Stimulated activated CD8-positive, alpha-beta memory T cell treated with anti-CD3 and anti-CD28 coated beads, Interleukin-4, amount 100 ng/mL, for 48 hours (primary cell): ENCODE data around the gene EML2.

Experiments
- DNase-seq: peaks from one replicate; pipeline ENCODE4 v3.0.0-alpha.2; 2020

Gene EML2

DNA sequence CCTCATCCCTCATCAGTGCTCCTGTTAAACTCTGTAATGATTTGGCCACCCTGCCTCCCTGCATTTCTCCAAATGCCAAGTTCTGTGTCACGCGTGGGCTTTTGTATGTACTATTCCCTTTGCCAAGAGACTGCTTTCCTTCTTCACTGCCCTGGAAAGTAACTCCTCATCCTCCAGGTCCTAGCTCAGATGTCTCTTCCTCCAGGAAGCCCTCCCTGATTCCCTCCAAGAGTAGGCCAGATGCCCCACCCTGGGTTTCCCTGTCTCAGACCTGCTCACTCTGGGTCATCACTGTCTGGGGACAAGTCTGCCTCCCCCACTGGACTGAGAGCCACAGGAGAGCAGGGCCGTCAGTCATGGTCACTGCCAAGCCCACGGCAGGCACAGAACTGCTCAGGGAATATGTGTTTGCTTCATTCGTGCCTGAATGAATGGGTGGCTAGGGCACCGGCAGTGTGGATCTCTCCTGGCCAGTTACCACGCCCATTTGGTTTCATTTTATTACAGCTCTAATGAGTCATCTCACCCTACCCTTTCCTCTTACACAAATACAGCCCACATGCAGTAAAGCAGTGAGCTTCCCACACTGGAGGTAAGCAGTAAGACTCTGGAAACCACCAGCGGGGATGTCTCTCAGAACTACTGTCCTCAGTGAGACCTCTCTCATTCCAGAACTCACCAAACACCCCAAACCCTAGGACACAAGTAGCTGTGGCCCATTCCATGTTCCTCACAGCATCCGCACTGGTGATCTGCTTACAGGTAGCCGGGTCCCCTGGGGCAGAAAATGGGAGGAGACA lies 25.1 kb downstream of the EML2 start:
- peak; percentile 64 for DNase-seq

DNA sequence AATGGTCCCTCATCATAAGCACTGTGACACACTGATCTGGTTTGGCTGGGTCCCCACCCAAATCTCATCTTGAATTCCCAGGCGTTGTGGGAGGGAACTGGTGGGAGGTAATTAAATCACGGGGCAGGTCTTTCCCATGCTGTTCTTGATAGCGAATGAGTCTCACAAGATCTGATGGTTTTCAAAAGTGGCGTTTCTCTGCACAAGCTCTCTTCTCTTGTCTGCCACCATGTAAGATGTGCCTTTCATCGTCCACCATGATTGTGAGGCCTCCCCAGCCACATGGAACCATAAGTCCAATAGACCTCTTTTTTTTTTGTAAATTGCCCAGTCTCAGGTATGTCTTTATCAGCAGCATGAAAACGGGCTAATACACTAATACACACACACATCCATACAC lies 30.2 kb downstream of the EML2 start:
- no peak for DNase-seq

DNA sequence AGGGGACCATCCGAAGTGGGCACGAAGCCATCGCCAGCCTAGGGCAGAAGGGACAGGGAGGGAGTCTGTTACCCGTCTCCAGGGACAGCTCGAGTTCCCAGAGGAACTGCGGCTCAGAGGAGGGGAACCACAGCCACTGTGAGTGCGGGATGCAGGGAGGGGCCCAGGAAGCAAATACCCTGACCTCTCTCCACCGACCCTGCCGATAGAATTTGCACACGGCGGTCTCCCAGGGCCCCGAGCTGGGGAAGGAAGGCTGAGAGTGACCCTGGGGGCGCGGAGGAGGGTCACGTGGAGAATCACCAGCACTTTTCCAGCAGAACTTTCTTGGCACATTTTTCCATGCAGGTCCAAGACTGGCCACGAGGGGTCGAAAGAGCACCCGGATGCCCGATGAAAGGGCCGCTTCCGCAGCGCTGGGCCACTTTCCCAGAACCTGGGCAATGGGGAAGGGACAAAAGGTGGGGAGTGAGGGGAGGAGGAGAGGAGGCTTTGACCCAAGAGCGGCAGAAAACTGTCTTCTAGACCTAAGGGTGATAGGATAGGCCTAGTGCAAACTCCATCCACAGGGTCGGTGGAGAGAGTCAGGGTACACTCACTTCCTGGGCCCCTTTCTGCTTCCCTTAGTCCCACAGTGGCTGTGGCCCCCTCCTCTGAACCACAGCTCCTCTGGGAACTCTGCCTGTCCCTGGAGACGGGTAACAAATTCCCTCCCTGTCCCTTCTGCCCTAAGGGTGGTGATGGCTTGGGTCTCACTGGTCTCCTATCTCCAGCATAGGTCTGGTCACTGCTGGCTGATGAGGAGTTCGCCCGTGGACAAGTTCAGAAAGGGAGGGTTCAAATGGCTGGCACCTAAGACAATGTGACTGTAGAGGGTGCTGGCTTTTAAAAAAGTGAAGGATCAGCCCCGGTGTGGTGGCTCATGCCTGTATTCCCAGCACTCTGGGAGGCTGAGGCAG lies 31.8 kb downstream of the EML2 start:
- peak; percentile 72 for DNase-seq

DNA sequence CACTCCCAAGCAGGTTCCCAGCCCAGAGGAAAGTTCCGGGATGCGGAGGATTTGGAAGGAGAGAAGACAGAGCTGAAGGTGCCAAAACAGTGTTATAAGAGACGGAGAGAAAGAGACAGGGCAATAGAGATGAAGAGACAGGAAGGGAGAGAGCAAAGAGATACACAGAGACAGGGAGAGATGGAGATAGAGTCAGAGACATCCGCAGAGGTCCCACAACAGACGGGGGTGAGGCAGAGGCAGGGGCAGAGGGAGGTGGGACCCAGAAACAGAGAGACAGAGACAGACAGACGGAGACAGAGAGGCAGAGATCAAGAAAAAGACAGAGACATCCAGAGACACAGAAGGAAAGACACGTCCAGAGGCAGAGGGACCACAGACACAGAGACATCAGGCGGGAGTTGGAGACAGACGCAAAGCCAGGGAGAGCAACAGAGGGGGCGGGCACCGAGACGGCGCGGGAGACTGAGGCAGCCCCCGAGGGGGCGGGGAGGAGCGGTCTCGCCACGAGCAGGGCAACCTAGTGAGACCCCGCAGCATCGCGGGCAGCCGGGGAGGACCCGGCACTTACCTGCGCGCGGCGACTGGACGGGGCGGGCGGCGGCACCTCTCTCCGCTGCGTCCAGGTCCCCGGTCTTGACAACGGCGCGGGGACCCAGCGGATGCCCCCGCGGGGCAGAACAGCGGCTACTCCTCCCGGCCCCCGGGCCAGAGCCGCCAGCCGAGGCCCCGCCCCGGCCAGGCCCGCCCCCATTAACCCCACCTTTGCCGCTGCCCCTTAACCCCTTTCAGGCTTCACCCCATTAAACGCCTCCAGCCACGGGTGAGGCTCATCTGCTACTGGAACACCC lies 37.4 kb downstream of the EML2 start, which contains the start of gene GPR4:
TSS of gene GPR4 (minus strand) at position 689 of the 851 bp plus-strand sequence. CDS start 10,346 bp downstream, outside the sequence.
- DNase-seq = no peak

DNA sequence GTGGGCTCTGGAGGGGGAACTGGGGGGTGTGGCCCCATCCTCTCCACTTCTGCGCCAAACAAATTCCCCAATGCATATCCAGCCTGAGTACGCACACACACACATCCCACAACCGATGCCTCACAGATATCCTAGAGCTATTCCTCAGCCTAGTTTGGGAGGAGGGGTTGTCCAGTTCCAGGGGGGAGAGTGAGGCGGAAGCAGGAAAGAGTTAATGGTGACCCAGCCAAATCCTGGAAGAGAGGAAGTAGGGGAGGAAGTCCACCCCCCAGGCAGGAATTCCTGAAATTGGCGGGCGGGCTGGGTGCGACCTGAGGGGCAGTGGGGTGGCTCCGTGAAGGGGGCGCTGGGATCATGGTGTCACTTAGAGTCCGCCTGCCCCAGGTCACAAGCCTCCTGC lies 38.1 kb downstream of the EML2 start:
- no peak for DNase-seq

DNA sequence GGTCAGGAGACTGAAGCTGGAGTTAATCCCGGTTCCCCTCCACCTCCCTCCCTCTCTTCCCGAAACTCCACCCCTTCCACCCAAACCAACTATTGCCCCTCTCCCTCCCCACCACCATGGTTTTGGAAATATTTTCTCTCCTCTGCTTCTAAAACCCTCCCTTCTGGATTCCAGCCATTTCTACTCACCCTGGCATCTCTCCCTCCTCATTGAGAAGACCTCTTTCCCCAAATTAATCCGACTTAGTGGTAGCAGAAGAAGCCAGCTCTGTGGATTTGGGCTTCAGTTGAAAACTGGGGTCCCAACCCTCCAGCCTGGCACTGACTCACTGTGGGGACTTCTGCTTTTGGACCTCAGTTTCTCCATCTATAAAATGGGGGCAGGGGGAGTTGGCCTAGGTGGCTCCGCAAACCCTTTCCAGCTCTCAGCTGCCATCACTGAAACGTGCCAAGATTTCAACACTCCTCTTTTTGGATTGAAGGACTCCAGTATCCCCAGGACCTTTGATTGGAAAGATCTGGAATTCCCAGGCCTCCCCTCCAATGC lies 38.8 kb downstream of the EML2 start:
- DNase-seq = no peak

DNA sequence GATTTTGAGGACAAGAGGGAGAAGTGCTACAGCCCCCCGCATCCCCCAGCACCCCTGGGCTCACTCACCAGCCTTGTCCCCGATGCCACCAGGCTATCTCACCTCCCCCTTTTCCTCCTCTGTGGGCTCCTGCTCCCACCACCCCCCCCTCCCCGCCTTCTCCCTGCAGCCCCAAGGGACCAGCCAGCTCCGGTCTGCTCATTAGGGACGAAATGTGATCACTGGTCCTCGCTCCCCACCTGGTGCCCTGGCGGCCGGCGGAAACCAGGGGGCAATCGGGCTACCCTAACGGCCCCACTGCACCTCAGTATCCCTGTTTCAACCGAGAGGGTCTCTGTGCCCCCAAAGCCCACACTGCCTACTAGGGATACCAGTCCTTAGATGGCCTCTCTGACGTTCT lies 39.9 kb downstream of the EML2 start:
- DNase-seq = no peak

DNA sequence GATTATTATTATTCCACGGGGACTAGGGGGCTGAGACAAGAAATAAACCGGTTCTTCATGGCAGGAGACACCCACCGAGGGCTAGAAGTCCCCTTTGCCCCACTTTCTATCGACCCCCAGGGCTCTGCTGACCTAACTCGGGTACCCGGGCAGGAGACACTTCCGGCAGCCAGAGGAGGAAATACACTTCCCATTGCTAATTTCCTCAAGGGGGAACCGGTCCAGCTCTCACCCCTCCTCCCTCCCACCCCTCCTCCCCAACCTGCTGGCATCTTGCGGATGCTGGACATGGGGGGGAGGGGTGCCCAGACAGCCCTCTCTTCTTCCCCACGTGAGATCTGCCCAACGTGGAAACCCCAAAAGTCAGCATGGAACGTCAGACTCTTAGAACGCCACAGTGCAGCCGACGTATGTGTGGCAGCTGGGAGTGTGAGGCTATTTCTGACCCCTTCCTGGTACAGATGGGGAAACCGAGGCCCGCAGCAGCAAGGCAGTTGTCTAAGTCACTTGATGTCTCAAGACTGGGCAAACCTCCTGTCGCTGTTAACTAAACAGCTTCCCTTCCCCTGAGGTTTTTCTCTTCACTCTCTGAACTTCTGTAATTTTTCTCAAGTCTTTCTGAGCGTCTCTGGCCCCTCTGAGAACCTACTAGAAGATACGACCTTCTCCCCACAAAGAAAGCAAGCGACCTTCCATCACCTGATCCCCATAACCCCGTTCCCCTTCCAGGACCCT lies 40.8 kb downstream of the EML2 start:
- DNase-seq = no peak

DNA sequence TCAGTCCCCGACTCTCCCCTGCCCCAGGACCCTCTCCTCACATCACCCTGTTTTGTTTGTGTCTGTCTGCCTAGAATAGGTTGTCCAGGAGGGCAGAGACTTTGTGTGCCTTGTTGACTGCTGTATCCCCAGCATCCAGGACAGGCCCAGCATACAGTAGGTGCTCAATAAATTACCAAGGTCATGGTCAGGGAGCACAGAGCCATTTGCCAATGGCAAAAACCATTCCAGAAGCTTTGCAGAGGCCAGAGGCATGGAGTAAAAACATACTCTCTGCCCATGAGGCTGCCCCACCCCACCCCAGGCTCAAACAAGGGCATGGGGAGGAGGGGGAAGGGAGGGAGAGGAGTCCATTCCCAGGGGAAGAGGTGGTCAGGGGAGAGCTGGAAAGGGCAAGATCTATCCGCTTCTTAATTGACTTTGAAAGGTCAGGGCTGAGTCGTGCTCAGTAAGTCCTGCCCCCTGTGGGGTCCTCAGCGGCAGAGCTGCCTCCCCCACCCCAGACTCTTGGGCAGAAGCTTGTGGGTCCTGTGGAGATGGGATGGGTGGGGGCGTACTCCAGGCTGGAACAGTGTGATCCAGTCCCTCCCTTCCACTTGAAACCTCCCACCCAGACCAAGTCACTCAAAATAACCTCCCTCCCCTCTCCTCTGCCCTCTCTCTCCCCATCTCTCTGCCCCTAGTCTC lies 41.6 kb downstream of the EML2 start:
- DNase-seq = no peak

DNA sequence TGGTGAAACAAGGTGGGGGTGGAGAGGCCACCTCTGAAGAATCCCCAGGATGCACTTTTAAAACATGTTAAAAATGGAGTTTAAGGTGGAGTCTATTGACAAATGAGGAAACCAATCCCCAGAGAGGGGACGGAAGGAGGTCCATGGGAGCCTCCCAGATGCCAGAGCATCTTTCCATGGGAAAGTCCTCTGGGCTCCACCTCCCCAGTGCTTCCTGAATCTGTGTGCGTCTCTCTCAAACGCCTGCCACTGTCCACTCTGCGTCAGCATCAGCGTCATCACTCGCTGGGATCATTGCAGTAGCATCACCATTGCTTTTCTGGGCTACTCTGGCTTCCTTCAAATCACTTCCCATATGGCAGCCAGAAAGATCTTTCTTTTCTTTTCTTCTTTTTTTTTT lies 43.4 kb downstream of the EML2 start:
- DNase-seq = no peak

DNA sequence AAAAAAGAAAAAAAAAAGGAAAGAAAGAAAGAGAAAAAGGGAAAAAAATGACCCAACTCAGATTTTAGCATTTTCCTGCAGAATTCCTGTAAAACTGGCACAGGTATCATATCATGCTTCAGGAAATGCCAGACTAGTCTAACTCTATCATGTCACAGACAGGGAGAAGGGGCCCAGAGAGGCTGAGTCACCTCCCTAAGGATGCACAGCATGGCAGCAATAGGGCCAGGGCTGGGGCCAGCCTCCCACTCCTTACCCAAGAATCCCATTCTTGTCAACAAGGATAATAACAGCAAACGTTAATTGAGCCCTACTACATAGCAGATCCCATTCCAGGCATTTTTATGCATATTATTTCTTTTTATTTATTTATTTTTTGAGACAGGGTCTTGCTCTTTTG lies 45.7 kb downstream of the EML2 start:
- DNase-seq = no peak

DNA sequence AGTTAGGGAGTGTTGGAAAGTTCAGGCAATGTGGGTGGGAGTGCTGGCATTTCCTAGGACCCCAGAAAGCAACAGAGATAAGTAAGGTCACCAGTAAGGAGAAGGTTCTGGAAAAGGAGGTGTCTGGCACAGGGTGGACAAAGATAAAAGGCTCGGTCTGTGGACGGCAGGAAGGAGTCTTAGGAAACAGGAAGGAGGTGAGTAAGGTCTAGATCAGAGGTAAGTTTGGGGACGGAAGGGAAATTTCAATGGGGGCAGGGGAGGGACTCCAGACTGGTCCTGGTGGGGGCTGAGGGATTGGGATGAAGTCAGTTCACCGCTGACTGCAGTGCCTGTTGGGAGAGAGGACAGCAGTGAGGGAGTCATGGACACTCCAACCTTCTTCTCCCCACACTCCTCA lies 46.8 kb downstream of the EML2 start:
- no peak for DNase-seq

DNA sequence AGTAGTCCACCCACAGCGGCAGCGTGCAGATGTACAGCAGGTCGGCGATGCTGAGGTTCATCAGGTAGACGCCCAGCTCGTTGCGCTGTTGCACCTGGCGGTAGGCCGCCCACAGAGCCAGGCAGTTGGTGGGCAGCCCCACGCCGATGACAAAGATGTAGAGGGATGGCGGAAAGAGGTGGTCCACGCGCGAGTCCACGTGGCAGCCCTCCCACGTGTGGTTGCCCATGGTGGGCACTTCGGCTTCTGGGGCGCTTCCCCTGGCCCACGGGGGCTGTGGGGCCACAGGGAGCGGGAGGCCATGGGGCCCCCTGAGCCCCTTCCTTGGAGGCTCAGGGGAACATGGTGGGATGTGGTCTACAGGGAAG lies 47.6 kb downstream of the EML2 start:
- DNase-seq = no peak

DNA sequence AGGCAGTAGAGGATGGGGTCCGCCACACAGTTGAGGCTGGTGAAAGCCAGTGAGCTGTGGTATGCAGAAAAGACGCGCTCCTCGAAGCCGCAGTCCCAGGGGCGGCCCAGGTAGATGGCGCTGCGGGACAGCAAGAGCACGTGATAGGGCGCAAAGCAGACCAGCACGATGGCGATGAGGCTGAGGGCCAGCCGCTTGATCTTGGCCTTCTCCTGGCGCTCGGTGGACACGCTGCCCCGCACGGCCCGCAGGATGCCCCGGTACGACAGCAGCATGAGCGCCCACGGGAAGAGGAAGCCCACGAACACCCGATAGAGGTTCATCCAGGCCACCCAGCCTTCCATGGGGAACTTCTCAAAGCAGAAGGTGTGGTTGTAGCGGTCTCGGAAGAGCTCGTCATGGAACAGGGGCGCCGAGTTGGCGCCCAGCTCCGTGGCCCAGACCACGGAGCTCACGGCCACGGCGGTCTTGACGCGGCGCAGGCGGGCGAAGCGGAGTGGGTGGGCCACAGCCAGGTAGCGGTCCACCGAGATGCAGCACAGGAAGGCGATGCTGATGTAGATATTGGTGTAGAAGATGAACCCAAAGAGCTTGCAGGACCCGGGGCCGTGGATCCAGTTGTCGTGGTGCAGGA lies 48.1 kb downstream of the EML2 start:
- DNase-seq = peak; percentile 67

DNA sequence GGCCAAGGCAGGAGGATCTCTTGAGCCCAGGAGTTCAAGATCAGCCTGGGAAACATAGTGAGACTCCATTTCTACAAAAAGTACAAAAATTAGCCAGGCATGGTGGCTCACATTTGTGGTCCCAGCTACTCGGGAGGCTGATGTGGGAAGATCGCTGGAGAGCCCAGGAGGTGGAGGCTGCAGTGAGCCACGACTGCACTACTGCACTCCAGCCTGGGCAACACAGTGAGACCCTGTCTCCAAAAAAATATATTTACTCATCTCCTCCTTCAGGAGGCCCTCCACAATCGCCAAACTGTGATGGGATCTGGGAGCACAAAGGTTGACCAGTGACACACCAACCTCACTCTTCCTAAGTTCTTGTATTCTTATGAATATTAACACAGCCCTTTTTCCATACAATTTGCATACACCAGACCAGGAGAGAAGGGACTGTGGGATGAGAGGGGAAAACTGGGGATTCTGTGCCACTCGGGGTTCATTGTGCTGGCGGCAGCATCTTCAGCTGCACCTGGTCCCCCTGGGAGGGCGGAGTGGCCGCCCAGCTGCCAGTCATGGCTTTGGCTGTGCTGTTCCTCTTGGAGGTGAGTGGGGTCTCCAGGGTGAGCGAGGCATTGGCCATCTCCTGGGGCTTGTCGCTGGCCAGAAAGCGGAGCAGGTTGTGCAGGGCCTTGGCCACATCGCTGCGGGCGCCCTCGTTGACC lies 48.7 kb downstream of the EML2 start:
- DNase-seq = no peak

DNA sequence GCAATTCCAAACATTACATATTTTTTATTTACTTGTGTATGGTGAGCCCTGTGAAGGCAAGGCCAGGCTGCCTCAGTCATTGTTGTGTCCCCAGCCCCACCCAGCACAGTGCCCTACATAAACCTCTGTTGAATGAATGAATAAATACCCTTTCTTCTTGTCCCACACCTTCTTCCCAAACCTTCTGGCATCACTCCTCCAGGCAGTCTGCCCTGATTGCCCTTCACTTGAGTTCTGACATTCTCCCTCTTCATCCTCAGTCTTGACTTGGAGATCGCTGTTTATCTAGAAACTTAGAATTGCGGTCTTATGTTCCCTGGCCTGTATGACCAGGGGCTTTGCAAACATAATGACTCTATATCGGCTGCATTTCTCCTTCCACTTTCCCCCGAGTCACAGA lies 49.4 kb downstream of the EML2 start:
- no peak for DNase-seq

DNA sequence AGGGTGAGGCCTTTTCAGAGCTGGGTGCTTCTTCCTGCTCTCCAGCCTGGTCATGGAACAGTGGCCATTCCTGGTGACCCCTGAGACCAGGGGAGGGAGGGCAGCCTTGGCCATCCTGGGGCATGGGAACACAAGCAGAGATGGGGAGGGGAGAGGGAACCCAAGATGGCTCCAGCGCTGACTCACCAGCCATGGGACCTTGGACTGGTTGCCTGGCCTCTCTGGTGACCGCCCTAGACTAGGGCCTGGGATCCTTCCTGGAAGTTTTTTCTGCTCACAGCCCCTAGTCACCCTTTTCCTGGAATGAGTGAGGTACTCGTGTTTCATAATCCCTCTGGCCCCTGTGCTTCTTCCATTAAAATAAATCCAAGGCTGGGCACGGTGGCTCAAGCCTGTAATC lies 51.3 kb downstream of the EML2 start:
- no peak for DNase-seq

DNA sequence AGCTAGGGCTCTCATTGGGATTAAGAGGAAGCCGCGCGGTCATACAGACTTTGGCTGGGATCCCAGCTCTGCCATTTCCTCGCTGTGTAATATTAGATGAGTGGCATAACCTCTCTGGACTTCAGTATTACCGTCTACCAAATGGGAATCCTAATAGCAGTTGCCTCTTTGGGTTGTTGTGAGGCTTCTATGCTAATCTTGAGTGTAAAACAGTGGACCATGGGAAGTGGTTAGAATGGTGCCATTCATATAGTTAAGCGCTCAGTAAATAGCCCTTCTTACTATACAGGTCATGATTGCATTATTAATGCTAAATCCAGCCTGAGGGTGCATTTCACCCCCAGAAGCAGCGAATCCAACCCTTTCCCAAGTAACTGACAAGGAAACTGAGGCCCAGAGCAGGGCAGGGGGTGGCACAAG lies 54.0 kb downstream of the EML2 start:
- DNase-seq = no peak

DNA sequence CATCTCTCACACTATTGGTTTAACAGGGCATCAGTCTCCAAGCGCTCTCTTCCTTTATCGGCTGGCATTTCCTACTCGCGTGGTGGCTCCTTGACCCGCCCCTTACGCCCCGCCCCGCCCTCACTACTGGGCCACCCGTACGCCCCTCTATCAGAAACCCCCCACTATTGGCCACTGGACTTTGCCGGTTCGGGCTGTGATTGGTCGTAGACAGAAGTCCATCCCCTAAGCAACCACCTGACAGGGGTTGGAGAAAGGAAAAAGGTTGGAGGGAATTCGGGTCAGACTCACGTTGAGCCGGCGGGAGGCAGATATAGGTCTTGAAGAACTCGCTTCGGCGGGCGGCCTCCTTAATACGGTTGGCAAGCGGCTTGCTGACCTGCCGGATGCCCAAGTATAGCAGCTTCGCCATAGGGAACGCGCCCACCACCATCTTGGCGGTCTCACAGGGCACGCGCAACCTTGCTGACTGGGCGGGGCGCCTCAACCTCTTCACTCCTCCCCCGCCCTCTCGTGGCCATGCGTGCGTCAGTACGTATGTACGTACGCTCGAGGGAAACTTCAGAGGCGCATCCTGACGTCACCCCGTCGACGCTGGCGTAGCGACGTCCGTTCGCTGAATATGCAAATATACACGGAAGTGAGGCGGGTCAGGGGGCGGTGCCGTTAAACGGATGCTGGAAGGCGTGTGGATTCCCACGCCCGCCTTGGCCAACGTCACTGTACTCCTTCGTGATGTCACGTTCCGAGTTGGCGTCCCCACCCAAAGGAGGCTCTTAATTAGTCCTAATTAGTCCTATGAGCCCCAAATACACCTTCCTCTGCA lies 54.7 kb downstream of the EML2 start, which contains the start of gene OPA3:
TSS of gene OPA3 (minus strand) at position 471 of the 826 bp plus-strand sequence. CDS start at position 433, 38 bp downstream.
- DNase-seq = peak; percentile 100
